Right atrium auricular region (tissue), 2 donors: ENCODE results near the gene NCF4. TPM values are rescaled to one million over a fixed set of nuclear protein-coding genes. Genes with fewer than 3 reads are reported as not detected.

Experiments used
- DNase-seq: peaks from one replicate; pipeline ENCODE4 v3.0.0-alpha.2; 2019; ENCODE audit warnings: low spot score
- H3K27ac ChIP-seq, 2 donors: fragments of 200-600 bp; sonication (generic); 1 replicate in 1 of 2; 2 replicates in 1 of 2; pipeline ENCODE4 v1.5.1; 2016 to 2019
- H3K27me3 ChIP-seq, 2 donors: fragments of 200-600 bp; sonication (generic); one replicate each; pipeline versions ENCODE4 v1.5.1 to v1.6.0; 2017 to 2019
- H3K36me3 ChIP-seq: fragments of 200-600 bp; sonication (generic); one replicate; pipeline ENCODE4 v1.5.1; 2016
- H3K4me1 ChIP-seq, 2 donors: fragments of 200-600 bp; sonication (generic); one replicate each; pipeline versions ENCODE4 v1.5.1 to v1.6.0; 2017 to 2019
- H3K4me3 ChIP-seq, 2 donors: fragments of 200-600 bp; sonication (generic); 1 replicate in 1 of 2; 2 replicates in 1 of 2; pipeline ENCODE4 v1.5.1; 2017 to 2019; ENCODE audit warnings: mild to moderate bottlenecking in 1 of 2, moderate library complexity in 1 of 2
- H3K9me3 ChIP-seq, 2 donors: fragments of 200-600 bp; sonication (generic); one replicate each; pipeline ENCODE4 v1.5.1; 2019
- CTCF ChIP-seq, 2 donors: fragments of 200-600 bp; sonication (generic); IDR thresholded peaks; one replicate each; pipeline ENCODE4 v1.5.1; 2019; ENCODE audit warnings: antibody characterized with exemption in 2 of 2
- total RNA-seq, 2 donors: library from RNA; depleted of rRNA; stranded (reverse); fragments of >200 nt; gene quantifications; one replicate each; pipeline ENCODE4 v1.1.0, GENCODE V29; 2016

Gene NCF4
- total RNA-seq, 2 donors from 2014 or later: 3.9 to 7.0 TPM

GRCh38 chr22:36856121-36856791 is 4.5 kb upstream of the NCF4 start:
- peak; percentile 86 for DNase-seq
- Histone ChIP-seq H3K36me3 (no peaks in the 10 kb centered on the region), H3K4me1 (peaks cover 0 to 11% of the 10 kb centered on the region in 2 donors), H3K9me3 (no peaks in the 10 kb centered on the region), H3K4me3 (no peak overlapping the region), H3K27ac (no peak overlapping the region), H3K27me3 (no peaks in the 10 kb centered on the region)
- peak; percentile 100 for TF ChIP-seq CTCF (IDR thresholded peaks at IDR 0.05)

GRCh38 chr22:36856792-36857135 is 4.0 kb upstream of the NCF4 start:
- no peak for TF ChIP-seq CTCF (IDR thresholded peaks at IDR 0.05)
- Histone ChIP-seq H3K27me3 (no peaks in the 10 kb centered on the region), H3K36me3 (no peaks in the 10 kb centered on the region), H3K27ac (no peak overlapping the region), H3K4me1 (peaks cover 0 to 11% of the 10 kb centered on the region in 2 donors), H3K4me3 (no peak overlapping the region), H3K9me3 (no peaks in the 10 kb centered on the region)
- DNase-seq: no peak

DNA sequence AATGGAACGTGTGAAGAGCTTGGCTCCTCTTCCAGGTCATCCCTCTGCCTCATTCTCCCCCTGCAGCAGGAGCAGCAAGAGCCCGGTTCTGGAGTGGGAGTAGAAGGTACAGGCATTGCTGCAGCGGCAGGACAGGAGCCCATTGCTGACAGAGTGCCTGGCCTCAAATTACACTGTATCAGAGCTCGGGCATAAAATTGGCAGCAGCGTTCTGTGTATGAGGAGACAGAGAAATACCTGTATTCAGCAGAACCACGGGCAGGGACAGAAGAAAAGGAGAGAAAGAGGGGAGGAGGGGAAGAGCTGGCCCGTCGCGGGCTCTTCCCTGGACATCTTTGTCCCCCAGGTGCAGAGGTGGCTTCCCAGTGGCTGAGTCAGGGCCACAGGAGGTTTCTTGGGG is 2.6 kb upstream of the NCF4 start:
- no peak overlapping the region for H3K4me3 ChIP-seq
- H3K4me1 ChIP-seq: peaks cover 0 to 11% of the 10 kb centered on the region in 2 donors
- no peak for DNase-seq
- no peak for TF ChIP-seq CTCF (IDR thresholded peaks at IDR 0.05)
- no peaks in the 10 kb centered on the region for H3K9me3 ChIP-seq
- no peaks in the 10 kb centered on the region for H3K27me3 ChIP-seq
- H3K36me3 ChIP-seq: no peaks in the 10 kb centered on the region
- no peak overlapping the region for H3K27ac ChIP-seq

DNA sequence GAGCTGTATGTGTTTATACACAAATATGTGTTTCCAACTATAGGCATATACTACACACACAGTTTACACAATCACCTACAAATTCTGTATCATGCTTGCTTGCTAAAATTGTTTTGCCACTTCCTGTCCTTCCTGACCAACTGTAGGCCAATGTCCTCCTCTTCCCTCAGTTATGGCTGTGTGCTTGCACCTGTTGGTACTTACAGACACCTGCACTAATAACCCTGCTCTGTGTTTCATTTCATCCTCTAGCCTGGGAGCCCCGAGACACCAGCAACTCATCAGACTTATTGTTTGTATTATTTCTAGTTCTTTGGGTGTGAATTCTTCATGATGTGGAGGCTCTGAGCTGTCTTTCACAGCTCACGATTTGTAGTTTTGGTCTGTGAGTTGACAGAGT is 1.8 kb upstream of the NCF4 start:
- Histone ChIP-seq H3K36me3 (no peaks in the 10 kb centered on the region), H3K27ac (no peak overlapping the region), H3K4me1 (peaks cover 0 to 11% of the 10 kb centered on the region in 2 donors), H3K27me3 (no peaks in the 10 kb centered on the region), H3K4me3 (no peak overlapping the region), H3K9me3 (no peaks in the 10 kb centered on the region)
- TF ChIP-seq CTCF (IDR thresholded peaks at IDR 0.05): no peak
- no peak for DNase-seq

- H3K9me3 ChIP-seq: no peaks in the 10 kb centered on the region
- H3K27me3 ChIP-seq: no peaks in the 10 kb centered on the region
- no peak for TF ChIP-seq CTCF (IDR thresholded peaks at IDR 0.05)
- DNase-seq: no peak
- H3K4me3 ChIP-seq: no peak overlapping the region
- no peaks in the 10 kb centered on the region for H3K36me3 ChIP-seq
- H3K27ac ChIP-seq: no peak overlapping the region
- peaks cover 0 to 11% of the 10 kb centered on the region in 2 donors for H3K4me1 ChIP-seq
Measured at GRCh38 chr22:36860017-36860416, 789 bp upstream of the NCF4 start.

DNA sequence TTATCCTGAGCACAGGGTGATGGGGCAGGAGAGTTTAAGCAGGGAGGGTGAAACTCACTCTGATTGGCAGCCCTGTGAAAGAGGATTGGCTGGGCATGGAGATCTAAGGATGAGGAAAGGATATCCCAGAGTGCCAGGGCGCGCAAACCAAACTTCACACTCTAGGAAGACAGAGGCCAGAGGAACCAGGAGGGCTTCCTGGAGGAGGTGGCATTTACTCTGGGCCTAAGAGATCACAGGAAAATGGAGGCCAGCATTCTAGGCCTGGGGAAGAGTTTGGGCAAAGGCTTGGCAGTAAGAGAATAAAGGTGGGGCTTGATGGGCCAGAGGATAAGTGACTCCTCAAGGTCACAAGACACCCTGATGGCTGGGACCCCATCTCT is 377 bp upstream of the NCF4 start:
- Histone ChIP-seq H3K4me3 (no peak overlapping the region), H3K36me3 (no peaks in the 10 kb centered on the region), H3K9me3 (no peaks in the 10 kb centered on the region), H3K27me3 (no peaks in the 10 kb centered on the region), H3K4me1 (peaks cover 0 to 11% of the 10 kb centered on the region in 2 donors), H3K27ac (no peak overlapping the region)
- DNase-seq: no peak
- no peak for TF ChIP-seq CTCF (IDR thresholded peaks at IDR 0.05)
